Prostate gland (tissue), 2 donors: ENCODE data around the gene OLFML1.

ENCODE experiments used
- CTCF ChIP-seq, 4 experiments: fragments of 200-600 bp in 2 of 4; fragments of 450-650 bp in 2 of 4; sonication (generic) in 2 of 4; IDR thresholded peaks; 1 replicate in 3 of 4; 2 replicates in 1 of 4; pipeline ENCODE4 v1.5.1; 2016 to 2019; ENCODE audit warnings: antibody characterized with exemption in 4 of 4, mild to moderate bottlenecking in 2 of 4, moderate library complexity in 2 of 4
- POLR2A ChIP-seq: fragments of 450-650 bp; IDR thresholded peaks from one replicate; pipeline ENCODE4 v1.6.1; 2016; ENCODE audit warnings: antibody characterized with exemption, mild to moderate bottlenecking

DNA sequence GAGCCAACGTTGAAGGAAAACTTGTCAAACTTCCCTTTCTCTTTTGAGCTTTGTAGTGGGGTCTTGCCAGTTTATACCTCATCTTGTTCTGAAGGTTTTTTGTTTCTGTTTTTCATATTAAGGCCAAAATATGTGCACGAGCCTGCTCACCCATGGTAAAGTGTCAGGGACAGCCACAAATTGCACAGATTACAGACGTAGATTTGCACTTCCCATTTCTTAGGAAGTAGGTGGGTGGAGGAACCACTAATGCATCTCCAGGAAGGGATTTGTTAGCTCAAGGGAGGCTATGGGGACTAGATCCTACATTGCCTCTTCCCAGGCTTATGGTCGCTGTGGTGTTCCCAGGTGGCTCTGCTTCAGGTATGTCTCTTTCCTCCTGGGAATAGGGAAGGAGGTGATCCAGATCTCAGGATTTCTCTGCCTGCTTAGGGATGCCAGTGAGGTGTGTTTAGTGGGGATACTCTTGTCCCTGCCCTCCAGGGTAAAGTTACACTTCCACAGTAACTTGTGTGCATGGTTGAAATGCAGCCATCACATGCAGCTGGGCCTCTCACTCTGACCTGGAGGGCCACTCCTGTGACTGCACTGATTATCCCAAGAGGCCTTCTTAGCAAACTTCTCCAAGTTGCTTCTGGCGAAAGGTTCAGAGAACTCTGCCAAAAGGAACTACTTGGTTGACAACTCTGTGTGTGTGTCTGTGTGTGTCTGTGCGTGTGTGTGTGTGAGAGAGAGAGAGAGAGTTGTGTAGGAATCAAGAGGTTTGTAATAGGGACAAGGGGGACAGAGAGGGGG, 38.3 kb downstream of the OLFML1 start:
- TF ChIP-seq POLR2A (no peak), CTCF (IDR thresholded peaks at IDR 0.05) (no peak)
